HepG2 (cell line): ENCODE measurements around the gene QPCT.

ENCODE experiments used
- ARID2 ChIP-seq: sonication (generic); formaldehyde crosslinking; IDR thresholded peaks from 2 replicates; pipeline ENCODE4 v1.8.1; 2022; ENCODE audit warnings: mild to moderate bottlenecking, missing genetic modification reagents, borderline replicate concordance
- BHLHE40 ChIP-seq: IDR thresholded peaks from 2 replicates; pipeline ENCODE4 v1.6.1; 2011; ENCODE audit warnings: low read length, improper control_type of control experiment
- CBX1 ChIP-seq: IDR thresholded peaks from one replicate; pipeline ENCODE4 v1.6.1; 2016; ENCODE audit warnings: antibody characterized with exemption, low read depth
- DPF2 ChIP-seq: sonication (generic); formaldehyde crosslinking; IDR thresholded peaks from 2 replicates; pipeline ENCODE4 v1.4.0; 2020; ENCODE audit warnings: mild to moderate bottlenecking, low read depth, missing genetic modification reagents, borderline replicate concordance
- FOXA3 ChIP-seq: IDR thresholded peaks from 2 replicates; pipeline ENCODE4 v1.6.1; 2016; ENCODE audit warnings: missing genetic modification reagents, missing compliant biosample characterization
- FOXK2 ChIP-seq: fragments of 450-650 bp; IDR thresholded peaks from 2 replicates; pipeline ENCODE4 v1.6.1; 2016
- KDM5A ChIP-seq: fragments of 200-600 bp; sonication (generic); IDR thresholded peaks from 2 replicates; pipeline ENCODE4 v1.7.0; 2018; ENCODE audit warnings: antibody characterized with exemption, mild to moderate bottlenecking, low read length, borderline replicate concordance
- MTA3 ChIP-seq: sonication (generic); formaldehyde crosslinking; IDR thresholded peaks from 2 replicates; pipeline ENCODE4 v1.4.0; 2020; ENCODE audit warnings: missing genetic modification reagents
- NFIB ChIP-seq: sonication (generic); formaldehyde crosslinking; IDR thresholded peaks from 2 replicates; pipeline ENCODE4 v1.9.0; 2021; ENCODE audit warnings: missing genetic modification reagents, mild to moderate bottlenecking, borderline replicate concordance
- POLR2A ChIP-seq, 2 experiments: IDR thresholded peaks; 2 replicates each; pipeline ENCODE4 v1.6.1; 2011; ENCODE audit warnings: low read depth in 2 of 2, low read length in 2 of 2, mild to moderate bottlenecking in 1 of 2, moderate library complexity in 1 of 2; ENCODE audit not compliant: insufficient read depth in 1 of 2
- ZNF124 ChIP-seq: sonication (generic); formaldehyde crosslinking; IDR thresholded peaks from 2 replicates; pipeline ENCODE4 v1.4.0; 2020; ENCODE audit warnings: missing genetic modification reagents
- ZNF143 ChIP-seq: sonication (generic); formaldehyde crosslinking; IDR thresholded peaks from 2 replicates; pipeline ENCODE4 v1.4.0; 2020; ENCODE audit warnings: missing genetic modification reagents
- TF ChIP-seq, protein P1 (sequence below): sonication (generic); formaldehyde crosslinking; IDR thresholded peaks from 2 replicates; pipeline ENCODE4 v1.5.0; 2020; ENCODE audit warnings: mild to moderate bottlenecking, missing genetic modification reagents, moderate library complexity

DNA sequence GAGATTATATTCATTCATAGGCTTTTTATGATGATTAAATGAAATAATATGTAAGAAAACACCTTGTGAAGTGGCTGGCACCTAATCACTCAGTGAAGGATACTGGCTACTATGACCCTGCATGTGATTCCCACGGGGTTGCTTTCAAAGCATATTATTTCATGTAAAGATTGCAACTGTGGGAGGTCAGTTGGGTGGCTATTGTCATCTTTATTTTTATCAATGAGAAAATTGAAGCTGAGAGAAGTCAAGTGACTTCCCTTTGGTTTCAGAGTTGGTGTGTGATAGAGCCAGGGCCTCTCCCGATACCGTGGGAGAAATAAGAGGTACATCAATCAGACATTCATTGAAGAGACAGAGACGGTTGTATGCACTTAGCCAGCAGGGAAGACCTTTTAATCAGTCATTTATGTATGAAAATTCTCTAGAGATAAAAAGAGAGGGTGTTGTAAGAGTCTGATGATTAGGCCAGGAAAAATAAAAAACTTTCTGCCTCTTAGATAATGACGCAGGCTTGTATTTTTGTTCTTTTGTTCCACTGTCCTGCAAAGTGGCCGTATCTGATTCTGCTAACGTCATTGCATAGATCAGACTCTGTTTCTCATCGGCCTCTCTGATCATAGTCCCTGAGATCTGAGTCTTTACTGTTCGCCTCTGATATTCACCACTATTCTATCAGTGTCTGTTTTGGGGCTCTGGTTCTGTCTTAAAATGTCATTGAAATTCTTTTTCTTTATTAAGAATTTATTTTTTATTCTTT is 50.5 kb downstream of the QPCT start:
- TF ChIP-seq, protein P1, sequence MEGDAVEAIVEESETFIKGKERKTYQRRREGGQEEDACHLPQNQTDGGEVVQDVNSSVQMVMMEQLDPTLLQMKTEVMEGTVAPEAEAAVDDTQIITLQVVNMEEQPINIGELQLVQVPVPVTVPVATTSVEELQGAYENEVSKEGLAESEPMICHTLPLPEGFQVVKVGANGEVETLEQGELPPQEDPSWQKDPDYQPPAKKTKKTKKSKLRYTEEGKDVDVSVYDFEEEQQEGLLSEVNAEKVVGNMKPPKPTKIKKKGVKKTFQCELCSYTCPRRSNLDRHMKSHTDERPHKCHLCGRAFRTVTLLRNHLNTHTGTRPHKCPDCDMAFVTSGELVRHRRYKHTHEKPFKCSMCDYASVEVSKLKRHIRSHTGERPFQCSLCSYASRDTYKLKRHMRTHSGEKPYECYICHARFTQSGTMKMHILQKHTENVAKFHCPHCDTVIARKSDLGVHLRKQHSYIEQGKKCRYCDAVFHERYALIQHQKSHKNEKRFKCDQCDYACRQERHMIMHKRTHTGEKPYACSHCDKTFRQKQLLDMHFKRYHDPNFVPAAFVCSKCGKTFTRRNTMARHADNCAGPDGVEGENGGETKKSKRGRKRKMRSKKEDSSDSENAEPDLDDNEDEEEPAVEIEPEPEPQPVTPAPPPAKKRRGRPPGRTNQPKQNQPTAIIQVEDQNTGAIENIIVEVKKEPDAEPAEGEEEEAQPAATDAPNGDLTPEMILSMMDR (CRISPR knock-in tag), result no peak
- no peak for TF ChIP-seq ZNF143
- TF ChIP-seq MTA3 (CRISPR knock-in tag), result no peak
- TF ChIP-seq FOXK2, result no peak
- no peak for TF ChIP-seq NFIB (CRISPR knock-in tag)
- no peak for TF ChIP-seq BHLHE40
- TF ChIP-seq DPF2 (CRISPR knock-in tag), result no peak
- no peak for TF ChIP-seq ZNF124 (CRISPR knock-in tag)
- TF ChIP-seq CBX1, result no peak
- TF ChIP-seq POLR2A (IDR thresholded peaks at IDR 0.05; ENCODE audit: insufficient read depth in 1 of 2, low read depth in 2 of 2, low read length in 2 of 2), result no peak
- TF ChIP-seq KDM5A, result no peak
- no peak for TF ChIP-seq FOXA3
- TF ChIP-seq ARID2 (CRISPR knock-in tag), result no peak
